ENCODE measurements around the gene ITPKB.

Gene ITPKB

GRCh38 chr1:226597616-226598454, 141.2 kb downstream of the ITPKB start:
- no peak for DNase-seq

- DNase-seq = no peak
These were observed 142.4 kb downstream of the ITPKB start for GRCh38 chr1:226596531-226597165.

GRCh38 chr1:226593541-226593940, 145.5 kb downstream of the ITPKB start:
- no peak for DNase-seq

- no peak for DNase-seq
These were observed 148.5 kb downstream of the ITPKB start for GRCh38 chr1:226590614-226591013.

GRCh38 chr1:226589008-226589733, 149.9 kb downstream of the ITPKB start:
- DNase-seq = no peak

GRCh38 chr1:226588484-226588883, 150.6 kb downstream of the ITPKB start:
- DNase-seq = no peak

GRCh38 chr1:226586650-226587422, 152.2 kb downstream of the ITPKB start:
- DNase-seq = no peak

- no peak for DNase-seq
These were observed 153.0 kb downstream of the ITPKB start for GRCh38 chr1:226586116-226586515.

GRCh38 chr1:226584164-226584563, 154.9 kb downstream of the ITPKB start:
- no peak for DNase-seq

- DNase-seq = no peak
These were observed 156.1 kb downstream of the ITPKB start for GRCh38 chr1:226582966-226583365.

Data from CD4-positive, alpha-beta T cell treated with Interferon alpha-2 for 1 hour (primary cell).